SHP77 treated with DMSO at 0.1 percent for 48 hours (cell line): ENCODE data around the gene OR5M11.
"Not testable (repeated sequence)": the region's sequence is repeated elsewhere in the genome, so short reads cannot be mapped to it uniquely, and the experiment has no call there.

Experiments
- DNase-seq: peaks from one replicate; lab custom pipeline; 2025; lab: John Stamatoyannopoulos, UW

The OR5M11 gene

DNA sequence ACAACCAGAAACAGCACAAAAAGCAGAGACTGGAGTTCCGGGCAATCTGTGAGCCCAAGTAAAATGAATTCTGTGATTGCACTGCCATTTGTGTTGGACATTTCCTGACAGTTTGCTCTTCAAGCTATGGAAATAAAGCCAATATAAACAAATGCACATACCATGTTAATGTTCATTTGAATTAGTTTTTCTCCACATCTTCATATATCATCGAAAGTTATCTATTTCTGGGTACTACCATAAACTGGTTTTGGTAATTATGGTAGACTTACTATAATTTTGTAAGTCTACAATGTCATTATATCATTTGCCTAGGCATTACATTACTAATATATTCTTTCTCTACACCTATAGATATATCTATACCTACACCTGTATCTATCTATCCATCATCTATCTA is at the start of gene OR5M11:
TSS of gene OR5M11 (minus strand) at position 101 of the 400 bp plus-strand sequence. CDS start at position 101, 0 bp downstream.
- DNase-seq, result no peak

DNA sequence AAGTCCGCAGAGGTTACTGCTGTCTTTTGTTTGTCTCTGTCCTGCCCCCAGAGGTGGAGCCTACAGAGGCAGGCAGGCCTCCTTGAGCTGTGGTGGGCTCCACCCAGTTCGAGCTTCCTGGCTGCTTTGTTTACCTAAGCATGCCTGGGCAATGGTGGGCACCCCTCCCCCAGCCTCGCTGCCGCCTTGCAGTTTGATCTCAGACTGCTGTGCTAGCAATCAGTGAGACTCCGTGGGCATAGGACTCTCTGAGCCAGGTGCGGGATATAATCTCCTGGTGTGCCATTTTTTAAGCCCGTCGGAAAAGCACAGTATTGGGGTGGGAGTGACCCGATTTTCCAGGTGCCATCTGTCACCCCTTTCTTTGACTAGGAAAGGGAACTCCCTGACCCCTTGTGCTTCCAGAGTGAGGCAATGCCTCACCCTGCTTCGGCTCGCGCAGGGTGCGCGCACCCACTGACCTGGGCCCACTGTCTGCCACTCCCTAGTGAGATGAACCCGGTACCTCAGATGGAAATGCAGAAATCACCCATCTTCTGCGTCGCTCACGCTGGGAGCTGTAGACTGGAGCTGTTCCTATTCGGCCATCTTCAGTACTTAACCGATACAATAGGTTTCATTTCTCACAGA is 49.1 kb upstream of the OR5M11 start:
- not testable (repeated sequence) for DNase-seq

DNA sequence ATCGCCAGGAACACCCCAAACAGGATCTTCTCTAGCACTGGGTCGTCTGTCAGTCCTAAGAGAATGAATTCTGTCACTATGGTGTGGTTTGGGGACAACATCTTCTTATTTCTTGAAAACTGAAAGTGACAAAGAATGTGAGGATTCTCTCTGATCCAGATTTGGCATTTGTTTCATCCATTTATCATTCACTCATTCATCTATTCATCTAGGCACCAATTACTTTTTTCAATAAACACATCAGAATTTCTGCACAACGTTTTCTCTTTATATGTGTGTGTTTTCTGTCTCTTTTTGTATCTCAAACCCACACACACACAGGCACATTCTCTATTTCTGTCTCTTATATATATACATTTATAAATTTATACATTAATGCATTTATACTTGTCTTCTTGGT is 34.6 kb upstream of the OR5M11 start, which contains the start of gene OR5M10:
TSS of gene OR5M10 (minus strand) at position 101 of the 400 bp plus-strand sequence. CDS start at position 101, 0 bp downstream.
- no peak for DNase-seq

DNA sequence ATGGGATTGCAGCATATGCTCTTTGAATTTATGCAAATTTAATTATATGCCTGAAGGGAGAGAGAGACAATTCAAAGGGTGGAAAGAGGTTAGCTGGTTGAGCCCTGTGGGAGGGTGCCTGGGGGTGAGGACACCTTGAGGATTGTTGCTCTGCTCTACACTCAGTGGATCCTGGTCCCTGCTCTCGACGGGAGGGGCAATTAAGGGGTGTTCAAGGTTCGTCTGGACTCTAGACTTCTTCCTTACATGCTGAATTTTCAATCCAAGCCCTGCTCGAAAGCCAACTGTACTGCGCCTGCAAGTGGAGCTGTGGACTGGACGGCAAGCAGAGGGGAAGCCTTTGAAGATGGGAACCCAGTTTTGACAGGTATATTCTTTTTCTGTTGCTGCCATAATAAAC is 15.5 kb upstream of the OR5M11 start:
- DNase-seq, result no peak

DNA sequence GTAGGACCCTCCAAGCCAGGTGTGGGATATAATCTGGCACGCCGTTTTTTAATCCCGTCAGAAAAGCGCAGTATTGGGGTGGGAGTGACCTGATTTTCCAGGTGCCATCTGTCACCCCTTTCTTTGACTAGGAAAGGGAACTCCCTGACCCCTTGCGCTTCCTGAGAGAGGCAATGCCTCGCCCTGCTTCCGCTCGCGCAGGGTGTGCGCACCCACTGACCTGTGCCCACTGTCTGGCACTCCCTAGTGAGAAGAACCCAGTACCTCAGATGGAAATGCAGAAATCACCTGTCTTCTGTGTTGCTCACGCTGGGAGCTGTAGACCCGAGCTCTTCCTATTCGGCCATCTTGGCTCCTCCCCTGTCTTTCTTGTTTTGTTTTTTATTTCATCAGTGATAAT is 11.6 kb upstream of the OR5M11 start:
- DNase-seq, result not testable (repeated sequence)

DNA sequence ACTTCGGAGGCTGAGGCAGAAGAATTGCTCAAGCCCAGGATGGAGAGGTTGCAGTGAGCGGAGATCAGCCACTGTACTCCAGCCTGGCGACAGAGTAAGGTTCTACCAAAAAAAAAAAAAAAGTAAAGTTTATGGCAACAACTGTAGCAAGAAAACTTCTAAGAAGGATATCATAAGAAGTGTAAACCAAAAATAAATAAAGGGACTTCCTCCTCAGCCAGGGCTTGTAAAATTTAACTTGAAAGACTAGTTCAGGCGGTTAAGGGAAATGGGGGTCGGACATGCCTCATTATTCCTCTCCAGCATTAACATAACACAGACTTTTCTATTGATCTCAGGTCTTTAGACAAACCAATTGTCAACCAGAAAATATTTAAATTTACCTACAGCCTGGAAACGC is 2.5 kb upstream of the OR5M11 start:
- no peak for DNase-seq

DNA sequence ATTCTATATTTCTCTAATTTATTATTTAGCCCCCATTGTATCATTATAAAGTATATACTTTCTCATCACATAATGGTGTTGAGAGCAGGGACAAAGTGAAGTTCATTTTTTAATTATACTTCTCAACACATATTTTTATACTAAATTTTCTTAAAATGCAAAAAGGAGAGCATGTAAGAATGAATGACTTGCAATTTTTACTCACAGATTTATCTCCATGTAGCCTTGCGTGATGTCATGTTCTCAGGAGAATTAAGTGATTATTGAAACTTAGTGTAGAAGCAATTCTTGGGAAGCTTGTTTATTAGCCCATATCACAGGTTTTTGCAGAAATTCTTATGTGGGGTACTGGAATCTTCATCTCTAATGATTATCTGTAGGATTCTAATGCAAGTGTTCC is 682 bp upstream of the OR5M11 start:
- DNase-seq, result no peak

DNA sequence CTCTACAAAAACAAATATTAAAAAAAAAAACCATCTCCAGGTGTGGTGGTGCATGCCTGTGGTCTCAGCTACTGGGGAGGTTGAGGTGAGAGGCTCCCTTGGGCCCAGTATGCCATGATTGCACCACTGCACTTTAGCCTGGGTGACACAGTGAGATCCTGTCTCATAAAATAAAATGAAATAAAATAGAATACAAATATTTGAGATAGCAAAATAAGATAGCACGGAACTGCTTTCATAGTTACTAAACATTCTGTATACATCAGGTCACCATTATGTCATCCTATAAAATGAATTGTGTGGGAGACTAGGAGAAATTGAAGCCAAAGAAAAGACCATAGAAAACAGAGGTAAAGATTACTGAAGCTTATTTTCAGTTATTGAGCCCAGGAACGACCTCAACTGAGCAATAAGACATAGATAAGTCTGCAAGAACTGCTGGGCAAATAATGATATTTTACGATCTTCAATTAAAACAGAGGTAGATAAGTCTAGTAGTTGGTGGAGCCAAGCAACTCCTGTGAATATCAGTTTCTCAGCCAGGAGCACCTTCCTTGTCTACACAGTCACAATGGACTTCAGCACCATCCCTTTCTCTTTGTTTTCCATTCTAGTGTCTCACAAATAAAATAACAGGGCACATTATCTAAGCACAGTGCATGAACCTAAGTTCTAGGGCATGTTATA is 9.9 kb downstream of the OR5M11 start:
- DNase-seq, result no peak

DNA sequence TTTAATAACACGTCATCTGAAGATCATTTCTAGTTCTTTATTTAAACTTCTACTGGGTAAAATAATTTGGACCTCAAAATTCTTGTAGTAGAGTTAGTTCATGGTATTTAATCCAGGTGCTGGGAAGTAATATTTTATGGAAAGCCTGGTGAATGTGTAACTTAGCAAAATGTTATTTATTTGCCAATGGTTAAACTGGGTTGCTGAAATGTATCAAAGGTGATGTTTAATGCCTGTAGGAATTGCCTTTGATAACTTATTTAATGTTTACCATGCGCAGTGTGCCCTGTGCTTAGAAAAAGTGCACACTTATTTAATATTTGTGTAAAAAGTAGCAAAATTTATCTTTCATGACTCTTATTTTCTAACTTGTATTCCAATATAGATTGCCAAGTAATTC is 11.2 kb downstream of the OR5M11 start:
- no peak for DNase-seq

DNA sequence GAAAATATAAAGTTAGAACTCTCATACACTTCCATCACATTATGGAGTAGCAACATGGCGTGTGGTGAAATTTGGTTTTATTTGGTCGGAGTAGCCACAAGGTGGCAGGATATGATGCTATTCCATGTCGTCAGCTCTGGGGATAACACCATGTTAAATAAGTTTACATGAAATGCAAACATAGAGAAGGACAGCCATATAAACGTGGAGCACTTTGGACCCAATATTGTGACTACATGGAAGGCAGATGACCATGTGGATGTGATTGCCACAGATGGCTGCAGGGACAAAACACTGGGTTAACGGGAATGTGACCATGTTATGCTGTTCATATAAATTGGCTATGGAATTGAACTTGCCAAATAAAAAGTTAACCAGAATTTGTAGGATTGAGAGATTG is 21.0 kb downstream of the OR5M11 start:
- no peak for DNase-seq

DNA sequence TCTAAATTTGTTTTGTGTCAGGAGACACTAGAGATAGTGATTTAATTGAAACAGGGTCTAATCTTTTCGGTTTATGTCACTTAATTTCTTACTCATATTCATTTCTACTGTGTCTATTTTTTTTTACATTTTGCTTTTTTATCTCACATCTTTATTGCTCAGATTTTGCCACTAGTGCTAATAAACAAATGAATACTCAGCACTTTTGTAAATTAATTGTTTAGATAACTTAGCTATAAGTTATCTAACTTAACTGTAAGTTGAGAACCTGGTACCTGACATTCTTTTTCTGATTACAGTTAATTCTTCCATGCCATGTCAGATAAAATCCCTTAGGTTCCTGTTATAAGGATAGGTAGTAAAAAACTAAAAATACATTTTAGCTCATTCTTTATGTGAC is 29.8 kb downstream of the OR5M11 start:
- DNase-seq, result no peak

DNA sequence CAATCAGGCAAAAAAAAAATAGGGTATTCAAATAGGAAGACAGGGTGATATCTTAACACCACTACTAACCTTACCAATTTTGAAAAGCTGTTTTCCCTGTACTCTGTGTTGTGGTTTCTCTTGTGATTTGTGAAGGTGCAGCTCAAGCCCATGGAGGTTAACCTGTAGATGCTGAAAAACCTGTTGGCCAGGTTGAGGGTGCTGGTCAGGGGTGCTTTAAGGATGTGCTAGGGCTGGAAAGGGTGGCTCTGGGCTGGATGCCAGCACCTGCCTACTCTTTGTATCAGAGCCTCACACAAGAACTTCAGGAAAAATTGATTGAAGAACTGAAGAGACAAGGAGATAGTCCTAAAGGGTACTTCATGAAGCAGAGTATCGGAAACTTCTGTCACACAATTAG is 33.6 kb downstream of the OR5M11 start:
- DNase-seq, result no peak

DNA sequence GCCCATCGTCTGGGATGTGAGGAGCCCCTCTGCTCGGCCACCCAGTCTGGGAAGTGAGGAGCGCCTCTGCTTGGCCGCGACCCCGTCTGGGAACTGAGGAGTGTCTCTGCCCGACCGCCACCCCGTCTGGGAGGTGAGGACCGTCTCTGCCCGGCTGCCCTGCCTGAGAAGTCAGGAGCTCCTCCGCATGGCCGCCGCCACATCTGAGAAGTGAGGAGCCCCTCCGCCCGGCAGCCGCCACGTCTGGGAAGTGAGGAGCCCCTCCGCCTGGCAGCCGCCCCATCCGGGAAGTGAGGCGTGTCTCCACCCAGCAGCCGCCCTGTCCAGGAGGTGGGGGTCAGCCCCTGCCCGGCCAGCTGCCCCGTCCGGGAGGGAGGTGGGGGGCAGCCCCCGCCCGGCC is 46.0 kb downstream of the OR5M11 start:
- no peak for DNase-seq

DNA sequence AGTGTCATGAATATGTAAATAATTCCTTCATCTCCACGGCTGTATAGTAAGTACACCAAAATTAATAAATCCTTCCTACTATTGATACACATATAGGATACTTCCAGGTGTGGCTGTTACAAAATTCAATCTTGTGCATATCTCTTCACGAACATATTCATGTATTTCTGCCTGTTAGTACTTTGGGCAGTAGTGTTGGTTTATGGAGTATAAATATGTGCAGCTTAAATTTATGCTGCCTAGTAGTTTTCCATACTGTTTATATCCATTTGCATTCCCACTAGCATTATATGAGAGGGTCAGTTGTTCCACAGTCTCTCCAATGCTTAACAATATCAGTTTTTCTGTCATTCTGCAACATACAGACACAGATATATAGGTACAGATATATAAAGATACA is 47.9 kb downstream of the OR5M11 start:
- no peak for DNase-seq
